CD4-positive, CD25-positive, alpha-beta regulatory T cell (primary cell): Measurements from ENCODE around the gene GABRG3. TPM values are rescaled to one million over a fixed set of nuclear protein-coding genes. Genes with fewer than 3 reads are reported as not detected.

Experiments used
- ATAC-seq, 2 donors: fragments of 150-1000 bp; cut with Tn5 transposase; one replicate each; pipeline ENCODE4 v1.10.0; 2021; ENCODE audit warnings: low read depth in 2 of 2, moderate number of reproducible peaks in 2 of 2, moderate library complexity in 1 of 2
- DNase-seq, 3 donors: peaks; one replicate each; pipeline versions ENCODE4 v3.0.0 to v3.0.0-alpha.2; 2012 to 2022; ENCODE audit warnings: mixed read lengths in 1 of 3
- H3K27ac ChIP-seq: one replicate; pipeline ENCODE4 v1.7.0; 2013; ENCODE audit warnings: mild to moderate bottlenecking, low read length; ENCODE audit not compliant: insufficient read depth, poor library complexity, severe bottlenecking
- H3K27me3 ChIP-seq: one replicate; pipeline ENCODE4 v1.7.0; 2013; ENCODE audit warnings: low read length; ENCODE audit not compliant: control insufficient read depth, insufficient read depth
- H3K36me3 ChIP-seq: one replicate; pipeline ENCODE4 v1.7.0; 2013; ENCODE audit warnings: mild to moderate bottlenecking, low read length, moderate library complexity; ENCODE audit not compliant: control insufficient read depth, insufficient read depth
- H3K4me1 ChIP-seq: 2 replicates; pipeline ENCODE4 v1.7.0; 2013; ENCODE audit warnings: mild to moderate bottlenecking, low read length; ENCODE audit not compliant: insufficient read depth, control insufficient read depth, poor library complexity, severe bottlenecking
- H3K4me3 ChIP-seq: one replicate; pipeline ENCODE4 v1.7.0; 2013; ENCODE audit warnings: low read depth, mild to moderate bottlenecking, low read length, moderate library complexity
- H3K9me3 ChIP-seq, 2 experiments: 1 replicate in 1 of 2; 2 replicates in 1 of 2; pipeline ENCODE4 v1.7.0; 2013; ENCODE audit warnings: low read length in 2 of 2, mild to moderate bottlenecking in 1 of 2, moderate library complexity in 1 of 2; ENCODE audit not compliant: control insufficient read depth in 2 of 2
- H3K27ac Mint-ChIP-seq, 3 donors: one replicate each; pipeline ENCODE4 v1.8.0; 2020 to 2022; ENCODE audit warnings: mild to moderate bottlenecking in 3 of 3, mixed read lengths in 3 of 3, moderate library complexity in 2 of 3
- H3K27me3 Mint-ChIP-seq: one replicate; pipeline ENCODE4 v1.8.0; 2022; ENCODE audit warnings: mild to moderate bottlenecking, mixed read lengths
- H3K36me3 Mint-ChIP-seq: one replicate; pipeline ENCODE4 v1.8.0; 2020; ENCODE audit warnings: mixed read lengths
- H3K4me1 Mint-ChIP-seq, 4 donors: one replicate each; pipeline ENCODE4 v1.8.0; 2020 to 2022; ENCODE audit warnings: mixed read lengths in 4 of 4, mild to moderate bottlenecking in 1 of 4
- H3K4me3 Mint-ChIP-seq, 4 donors: one replicate each; pipeline ENCODE4 v1.8.0; 2020 to 2022; ENCODE audit warnings: mild to moderate bottlenecking in 4 of 4, mixed read lengths in 4 of 4, moderate library complexity in 3 of 4
- H3K9me3 Mint-ChIP-seq, 7 donors: one replicate each; pipeline ENCODE4 v1.8.0; 2020 to 2022; ENCODE audit warnings: mixed read lengths in 7 of 7, mild to moderate bottlenecking in 3 of 7, moderate library complexity in 2 of 7
- polyA plus RNA-seq, 4 donors: library from polyadenylated mRNA; unstranded; fragments of 300-500 nt; fragmentation: Illumina TruSeq; gene quantifications; one replicate each; pipeline ENCODE4 v1.2.3, GENCODE V29; 2021
- total RNA-seq: library from RNA; stranded (reverse); gene quantifications from one replicate; pipeline ENCODE4 v1.2.3, GENCODE V29; 2022

Gene GABRG3
- total and polyA plus RNA-seq, 5 donors from 2014 or later: not detected

DNA sequence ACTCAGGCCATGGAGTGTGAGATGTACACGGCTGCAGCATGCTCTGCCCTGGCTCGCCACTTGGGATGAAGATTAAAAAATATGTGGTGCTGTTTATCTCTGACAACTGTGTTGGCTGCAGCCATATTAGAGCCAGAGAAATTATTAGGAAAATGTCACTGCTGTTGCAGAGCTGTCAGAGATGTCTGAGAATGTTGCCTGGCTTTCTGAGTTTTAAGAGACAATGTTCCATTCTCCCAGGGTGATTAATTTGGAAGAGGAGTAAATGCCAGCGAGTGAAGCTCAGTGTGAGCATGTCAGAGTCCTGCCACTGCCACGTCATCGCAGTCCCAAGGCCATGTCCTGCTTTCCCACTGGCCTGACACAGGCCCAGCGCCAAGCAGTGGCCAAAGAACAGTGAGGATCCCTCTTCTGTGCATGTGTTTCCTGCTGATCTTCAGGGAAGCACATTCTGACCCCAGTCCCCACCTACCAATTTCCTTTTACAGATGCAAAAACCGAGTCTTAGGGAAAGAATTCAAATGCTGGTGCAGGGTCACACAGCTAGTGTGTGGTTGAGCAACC is 370.9 kb downstream of the GABRG3 start:
- no peak overlapping the region for H3K4me3 Mint-ChIP-seq
- Histone ChIP-seq H3K36me3 (no peaks in the 10 kb centered on the region), H3K27ac (no peak overlapping the region), H3K9me3 (no peaks in the 10 kb centered on the region), H3K4me1 (no peaks in the 10 kb centered on the region), H3K4me3 (no peak overlapping the region), H3K27me3 (no peaks in the 10 kb centered on the region)
- ATAC-seq (no peak), DNase-seq (no peak)
- peaks cover 2 to 15% (median 5%) of the 10 kb centered on the region in 7 donors for H3K9me3 Mint-ChIP-seq
- H3K27me3 Mint-ChIP-seq: no peaks in the 10 kb centered on the region
- H3K27ac Mint-ChIP-seq: no peak overlapping the region
- no peaks in the 10 kb centered on the region for H3K36me3 Mint-ChIP-seq
- H3K4me1 Mint-ChIP-seq: no peaks in the 10 kb centered on the region

DNA sequence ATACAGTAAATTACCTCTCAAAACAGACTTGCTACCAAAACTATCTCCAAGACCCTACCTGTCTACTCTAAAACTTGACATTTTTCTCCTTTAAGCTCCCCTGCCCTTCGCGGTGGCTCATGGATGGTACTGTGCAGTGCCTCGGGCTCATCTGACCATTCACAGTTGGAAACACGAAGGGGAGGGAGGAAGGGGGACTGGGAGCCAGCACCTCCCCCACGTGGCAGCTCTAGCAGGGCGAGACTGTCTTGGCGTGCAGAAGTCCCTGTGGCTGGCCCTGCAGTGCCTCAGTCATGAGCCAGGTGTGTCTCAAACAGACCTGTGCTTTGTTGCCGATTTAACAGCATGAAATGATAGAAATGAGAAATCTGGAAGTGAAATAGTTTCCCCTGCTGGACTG is 372.0 kb downstream of the GABRG3 start:
- Mint-ChIP-seq H3K27ac (no peak overlapping the region), H3K4me3 (no peak overlapping the region), H3K36me3 (no peaks in the 10 kb centered on the region), H3K9me3 (peaks cover 2 to 15% (median 5%) of the 10 kb centered on the region in 7 donors), H3K4me1 (no peaks in the 10 kb centered on the region), H3K27me3 (no peaks in the 10 kb centered on the region)
- Histone ChIP-seq H3K4me1 (no peaks in the 10 kb centered on the region), H3K4me3 (no peak overlapping the region), H3K36me3 (no peaks in the 10 kb centered on the region), H3K27ac (no peak overlapping the region), H3K27me3 (no peaks in the 10 kb centered on the region), H3K9me3 (no peaks in the 10 kb centered on the region)
- ATAC-seq (no peak), DNase-seq (no peak)

GRCh38 chr15:27352136-27352535 is 381.2 kb downstream of the GABRG3 start:
- Histone ChIP-seq H3K4me1 (no peaks in the 10 kb centered on the region), H3K27me3 (no peaks in the 10 kb centered on the region), H3K4me3 (no peak overlapping the region), H3K9me3 (peaks cover 1 to 3% of the 10 kb centered on the region in 2 experiments), H3K27ac (no peak overlapping the region), H3K36me3 (no peaks in the 10 kb centered on the region)
- DNase-seq (no peak), ATAC-seq (no peak)
- Mint-ChIP-seq H3K4me1 (no peaks in the 10 kb centered on the region), H3K4me3 (no peak overlapping the region), H3K9me3 (peaks cover 0 to 16% (median 8%) of the 10 kb centered on the region in 7 donors), H3K36me3 (no peaks in the 10 kb centered on the region), H3K27ac (no peak overlapping the region), H3K27me3 (no peaks in the 10 kb centered on the region)

DNA sequence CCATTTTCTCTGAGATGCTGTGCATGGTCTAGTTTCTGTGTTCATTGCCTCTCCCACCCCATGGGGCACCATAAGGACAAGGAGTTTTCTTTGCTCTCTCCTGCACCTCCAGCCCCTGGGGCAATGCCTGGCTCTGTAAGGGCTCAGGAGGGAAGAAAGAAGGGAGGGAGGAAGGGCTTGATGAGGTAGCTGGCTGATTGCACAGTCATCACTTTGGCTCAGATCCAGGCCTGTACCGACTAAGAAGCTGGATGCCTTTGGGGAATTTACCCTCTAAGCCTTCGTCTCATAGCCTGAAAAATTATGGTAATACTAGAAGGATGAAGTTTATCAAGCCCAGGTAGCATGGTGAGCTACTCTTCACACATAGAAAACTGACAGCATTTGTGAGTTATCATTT is 382.9 kb downstream of the GABRG3 start:
- peaks cover 1 to 3% of the 10 kb centered on the region in 2 experiments for H3K9me3 ChIP-seq
- H3K27me3 Mint-ChIP-seq: no peaks in the 10 kb centered on the region
- H3K4me1 ChIP-seq: no peaks in the 10 kb centered on the region
- no peak overlapping the region for H3K27ac Mint-ChIP-seq
- DNase-seq: no peak
- H3K27ac ChIP-seq: no peak overlapping the region
- peak overlapping the region in 1 of 4 donors; percentile 72 for H3K4me3 Mint-ChIP-seq
- ATAC-seq: no peak
- no peak overlapping the region for H3K4me3 ChIP-seq
- H3K27me3 ChIP-seq: no peaks in the 10 kb centered on the region
- H3K36me3 ChIP-seq: no peaks in the 10 kb centered on the region
- no peaks in the 10 kb centered on the region for H3K4me1 Mint-ChIP-seq
- H3K36me3 Mint-ChIP-seq: no peaks in the 10 kb centered on the region
- H3K9me3 Mint-ChIP-seq: peaks cover 0 to 16% (median 6%) of the 10 kb centered on the region in 7 donors

- no peaks in the 10 kb centered on the region for H3K36me3 Mint-ChIP-seq
Measured at GRCh38 chr15:27358751-27359434, 387.9 kb downstream of the GABRG3 start.

DNA sequence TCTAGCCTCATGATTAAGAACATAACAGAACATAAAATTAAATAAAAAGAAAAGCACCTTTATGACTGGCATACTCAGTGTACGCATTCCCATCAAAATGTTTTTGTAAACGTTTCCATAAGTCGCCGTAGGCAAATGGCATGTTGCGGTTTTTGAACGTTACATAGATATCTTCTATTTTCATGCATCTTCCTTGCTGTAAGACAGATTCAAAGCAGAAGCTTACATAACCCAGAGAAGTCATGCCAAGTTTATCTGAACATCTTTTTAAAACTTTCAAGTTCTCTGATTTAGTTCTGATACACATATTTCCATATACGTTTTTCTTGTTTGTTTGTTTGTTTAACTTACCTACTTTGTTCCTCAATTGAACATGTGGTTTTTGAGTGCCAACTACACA is 388.6 kb downstream of the GABRG3 start:
- Mint-ChIP-seq H3K9me3 (peaks cover 0 to 14% (median 4%) of the 10 kb centered on the region in 7 donors), H3K36me3 (no peaks in the 10 kb centered on the region), H3K27ac (no peak overlapping the region), H3K4me1 (no peaks in the 10 kb centered on the region), H3K4me3 (no peak overlapping the region), H3K27me3 (no peaks in the 10 kb centered on the region)
- H3K27ac ChIP-seq: no peak overlapping the region
- DNase-seq (no peak), ATAC-seq (no peak)
- no peaks in the 10 kb centered on the region for H3K4me1 ChIP-seq
- H3K36me3 ChIP-seq: no peaks in the 10 kb centered on the region
- H3K9me3 ChIP-seq: no peaks in the 10 kb centered on the region
- H3K27me3 ChIP-seq: no peaks in the 10 kb centered on the region
- H3K4me3 ChIP-seq: no peak overlapping the region

More at GRCh38 chr15:27358751-27359434, 387.9 kb downstream of the GABRG3 start:
- Mint-ChIP-seq H3K4me3 (no peak overlapping the region), H3K9me3 (peaks cover 0 to 12% (median 6%) of the 10 kb centered on the region in 7 donors), H3K4me1 (no peaks in the 10 kb centered on the region), H3K27ac (no peak overlapping the region), H3K27me3 (no peaks in the 10 kb centered on the region)
- DNase-seq (no peak), ATAC-seq (no peak)
- H3K27ac ChIP-seq: no peak overlapping the region
- no peaks in the 10 kb centered on the region for H3K4me1 ChIP-seq
- no peaks in the 10 kb centered on the region for H3K36me3 ChIP-seq
- no peaks in the 10 kb centered on the region for H3K9me3 ChIP-seq
- H3K27me3 ChIP-seq: no peaks in the 10 kb centered on the region
- no peak overlapping the region for H3K4me3 ChIP-seq

GRCh38 chr15:27360316-27360715 is 389.3 kb downstream of the GABRG3 start:
- Histone ChIP-seq H3K4me3 (no peak overlapping the region), H3K9me3 (no peaks in the 10 kb centered on the region), H3K27ac (no peak overlapping the region), H3K27me3 (no peaks in the 10 kb centered on the region), H3K4me1 (no peaks in the 10 kb centered on the region), H3K36me3 (no peaks in the 10 kb centered on the region)
- DNase-seq: no peak
- ATAC-seq: no peak
- H3K4me3 Mint-ChIP-seq: no peak overlapping the region
- no peak overlapping the region for H3K27ac Mint-ChIP-seq
- H3K4me1 Mint-ChIP-seq: no peaks in the 10 kb centered on the region
- H3K36me3 Mint-ChIP-seq: no peaks in the 10 kb centered on the region
- H3K9me3 Mint-ChIP-seq: peaks cover 0 to 12% (median 6%) of the 10 kb centered on the region in 7 donors
- H3K27me3 Mint-ChIP-seq: no peaks in the 10 kb centered on the region

- no peaks in the 10 kb centered on the region for H3K4me1 Mint-ChIP-seq
Measured at GRCh38 chr15:27361438-27361837, 390.5 kb downstream of the GABRG3 start.

More at GRCh38 chr15:27361438-27361837, 390.5 kb downstream of the GABRG3 start:
- Mint-ChIP-seq H3K36me3 (no peaks in the 10 kb centered on the region), H3K27me3 (no peaks in the 10 kb centered on the region), H3K27ac (no peak overlapping the region), H3K4me3 (no peak overlapping the region), H3K9me3 (peaks cover 0 to 10% (median 4%) of the 10 kb centered on the region in 7 donors)
- no peaks in the 10 kb centered on the region for H3K4me1 ChIP-seq
- DNase-seq (no peak), ATAC-seq (no peak)
- no peaks in the 10 kb centered on the region for H3K27me3 ChIP-seq
- H3K4me3 ChIP-seq: no peak overlapping the region
- no peaks in the 10 kb centered on the region for H3K9me3 ChIP-seq
- H3K27ac ChIP-seq: no peak overlapping the region
- no peaks in the 10 kb centered on the region for H3K36me3 ChIP-seq
